WTC11 (cell line): Measurements from ENCODE around the gene TMC6.

Experiments used
- NR2C2 ChIP-seq: sonication (generic); formaldehyde crosslinking; IDR thresholded peaks from 2 replicates; pipeline ENCODE4 v1.8.0; 2022; ENCODE audit warnings: mild to moderate bottlenecking, missing genetic modification reagents
- PRRX2 ChIP-seq: fragments of 250-450 bp; sonication (Bioruptor Pico); IDR thresholded peaks from 2 replicates; pipeline ENCODE4 v1.8.0; 2021; ENCODE audit warnings: mild to moderate bottlenecking
- ZNF416 ChIP-seq: fragments of 250-450 bp; sonication (Bioruptor Pico); IDR thresholded peaks from 2 replicates; pipeline ENCODE4 v1.9.0; 2021; ENCODE audit warnings: mild to moderate bottlenecking, inconsistent platforms
- TF ChIP-seq, protein P1 (sequence below): fragments of 200-600 bp; IDR thresholded peaks from 2 replicates; pipeline ENCODE4 v1.8.0; 2022; ENCODE audit warnings: antibody characterized with exemption
- TF ChIP-seq, protein P2 (sequence below): sonication (generic); formaldehyde crosslinking; IDR thresholded peaks from 2 replicates; pipeline ENCODE4 v1.8.1; 2023; ENCODE audit warnings: mild to moderate bottlenecking, missing genetic modification reagents, moderate library complexity
- TF ChIP-seq, protein P3 (sequence below): sonication (generic); formaldehyde crosslinking; IDR thresholded peaks from 2 replicates; pipeline ENCODE4 v1.8.0; 2022; ENCODE audit warnings: mild to moderate bottlenecking, missing genetic modification reagents
- TF ChIP-seq, protein P4 (sequence below): sonication (generic); formaldehyde crosslinking; IDR thresholded peaks from 2 replicates; pipeline ENCODE4 v1.8.0; 2022; ENCODE audit warnings: mild to moderate bottlenecking, missing genetic modification reagents
- TF ChIP-seq, protein P5 (sequence below): sonication (generic); formaldehyde crosslinking; IDR thresholded peaks from 2 replicates; pipeline ENCODE4 v1.8.1; 2023; ENCODE audit warnings: mild to moderate bottlenecking, missing genetic modification reagents, moderate library complexity

DNA sequence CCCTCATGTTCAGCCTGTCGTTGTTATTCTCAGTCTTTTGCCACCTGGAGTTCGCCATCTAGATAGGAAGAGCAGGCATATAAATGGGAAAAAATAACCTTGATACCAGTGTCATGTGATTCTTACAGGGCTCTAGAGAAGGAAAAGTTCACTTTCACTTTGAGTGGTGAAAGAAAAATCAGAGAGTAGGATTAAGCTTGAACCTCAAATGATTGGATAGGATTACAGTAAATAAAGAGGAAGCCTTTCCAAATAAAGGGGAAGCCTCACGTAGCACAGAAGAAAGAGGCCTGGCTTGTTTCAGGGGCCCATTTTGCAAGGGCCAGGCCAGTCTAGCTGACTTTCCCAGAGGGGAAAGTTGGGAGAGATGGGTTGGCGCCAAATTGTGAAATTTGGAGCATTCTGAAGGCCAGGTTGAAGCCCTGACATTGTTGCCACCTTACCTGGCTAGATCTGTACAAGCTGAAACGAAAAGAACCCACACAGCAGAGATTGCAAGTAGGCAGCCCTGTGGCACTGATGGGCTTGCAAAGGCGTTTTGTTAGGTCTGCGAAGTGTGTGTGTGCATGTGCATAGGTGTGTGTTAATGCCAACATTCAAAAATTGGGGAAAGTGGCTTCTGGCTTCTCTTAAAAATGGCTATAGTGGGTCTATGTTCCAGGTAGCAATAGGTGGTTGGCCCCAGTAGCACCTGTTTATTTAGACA lies 38.8 kb downstream of the TMC6 start:
- TF ChIP-seq, protein P1, sequence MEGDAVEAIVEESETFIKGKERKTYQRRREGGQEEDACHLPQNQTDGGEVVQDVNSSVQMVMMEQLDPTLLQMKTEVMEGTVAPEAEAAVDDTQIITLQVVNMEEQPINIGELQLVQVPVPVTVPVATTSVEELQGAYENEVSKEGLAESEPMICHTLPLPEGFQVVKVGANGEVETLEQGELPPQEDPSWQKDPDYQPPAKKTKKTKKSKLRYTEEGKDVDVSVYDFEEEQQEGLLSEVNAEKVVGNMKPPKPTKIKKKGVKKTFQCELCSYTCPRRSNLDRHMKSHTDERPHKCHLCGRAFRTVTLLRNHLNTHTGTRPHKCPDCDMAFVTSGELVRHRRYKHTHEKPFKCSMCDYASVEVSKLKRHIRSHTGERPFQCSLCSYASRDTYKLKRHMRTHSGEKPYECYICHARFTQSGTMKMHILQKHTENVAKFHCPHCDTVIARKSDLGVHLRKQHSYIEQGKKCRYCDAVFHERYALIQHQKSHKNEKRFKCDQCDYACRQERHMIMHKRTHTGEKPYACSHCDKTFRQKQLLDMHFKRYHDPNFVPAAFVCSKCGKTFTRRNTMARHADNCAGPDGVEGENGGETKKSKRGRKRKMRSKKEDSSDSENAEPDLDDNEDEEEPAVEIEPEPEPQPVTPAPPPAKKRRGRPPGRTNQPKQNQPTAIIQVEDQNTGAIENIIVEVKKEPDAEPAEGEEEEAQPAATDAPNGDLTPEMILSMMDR: no peak
- no peak for TF ChIP-seq ZNF416 (CRISPR knock-in tag)
- TF ChIP-seq, protein P2, sequence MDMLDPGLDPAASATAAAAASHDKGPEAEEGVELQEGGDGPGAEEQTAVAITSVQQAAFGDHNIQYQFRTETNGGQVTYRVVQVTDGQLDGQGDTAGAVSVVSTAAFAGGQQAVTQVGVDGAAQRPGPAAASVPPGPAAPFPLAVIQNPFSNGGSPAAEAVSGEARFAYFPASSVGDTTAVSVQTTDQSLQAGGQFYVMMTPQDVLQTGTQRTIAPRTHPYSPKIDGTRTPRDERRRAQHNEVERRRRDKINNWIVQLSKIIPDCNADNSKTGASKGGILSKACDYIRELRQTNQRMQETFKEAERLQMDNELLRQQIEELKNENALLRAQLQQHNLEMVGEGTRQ (CRISPR knock-in tag): no peak
- TF ChIP-seq PRRX2 (CRISPR knock-in tag): no peak
- TF ChIP-seq, protein P3, sequence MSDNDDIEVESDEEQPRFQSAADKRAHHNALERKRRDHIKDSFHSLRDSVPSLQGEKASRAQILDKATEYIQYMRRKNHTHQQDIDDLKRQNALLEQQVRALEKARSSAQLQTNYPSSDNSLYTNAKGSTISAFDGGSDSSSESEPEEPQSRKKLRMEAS (CRISPR knock-in tag): no peak
- TF ChIP-seq NR2C2 (CRISPR knock-in tag): no peak
- TF ChIP-seq, protein P4, sequence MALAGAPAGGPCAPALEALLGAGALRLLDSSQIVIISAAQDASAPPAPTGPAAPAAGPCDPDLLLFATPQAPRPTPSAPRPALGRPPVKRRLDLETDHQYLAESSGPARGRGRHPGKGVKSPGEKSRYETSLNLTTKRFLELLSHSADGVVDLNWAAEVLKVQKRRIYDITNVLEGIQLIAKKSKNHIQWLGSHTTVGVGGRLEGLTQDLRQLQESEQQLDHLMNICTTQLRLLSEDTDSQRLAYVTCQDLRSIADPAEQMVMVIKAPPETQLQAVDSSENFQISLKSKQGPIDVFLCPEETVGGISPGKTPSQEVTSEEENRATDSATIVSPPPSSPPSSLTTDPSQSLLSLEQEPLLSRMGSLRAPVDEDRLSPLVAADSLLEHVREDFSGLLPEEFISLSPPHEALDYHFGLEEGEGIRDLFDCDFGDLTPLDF: no peak
- TF ChIP-seq, protein P5, sequence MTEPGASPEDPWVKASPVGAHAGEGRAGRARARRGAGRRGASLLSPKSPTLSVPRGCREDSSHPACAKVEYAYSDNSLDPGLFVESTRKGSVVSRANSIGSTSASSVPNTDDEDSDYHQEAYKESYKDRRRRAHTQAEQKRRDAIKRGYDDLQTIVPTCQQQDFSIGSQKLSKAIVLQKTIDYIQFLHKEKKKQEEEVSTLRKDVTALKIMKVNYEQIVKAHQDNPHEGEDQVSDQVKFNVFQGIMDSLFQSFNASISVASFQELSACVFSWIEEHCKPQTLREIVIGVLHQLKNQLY (CRISPR knock-in tag): no peak
